Peyer's patch (tissue), 4 donors: Measurements from ENCODE around the gene TASOR2.

Experiments used
- POLR2A ChIP-seq, 2 donors: fragments of 450-650 bp; IDR thresholded peaks; one replicate each; pipeline ENCODE4 v1.5.1; 2017; ENCODE audit warnings: antibody characterized with exemption in 2 of 2, mild to moderate bottlenecking in 2 of 2, moderate library complexity in 2 of 2
- TF ChIP-seq, protein P1 (sequence below), 6 experiments: fragments of 450-650 bp in 4 of 6; fragments of 200-600 bp in 2 of 6; sonication (generic) in 1 of 6; IDR thresholded peaks; one replicate each; pipeline ENCODE4 v1.5.1; 2017 to 2019; ENCODE audit warnings: antibody characterized with exemption in 6 of 6, mild to moderate bottlenecking in 3 of 6, moderate library complexity in 1 of 6

DNA sequence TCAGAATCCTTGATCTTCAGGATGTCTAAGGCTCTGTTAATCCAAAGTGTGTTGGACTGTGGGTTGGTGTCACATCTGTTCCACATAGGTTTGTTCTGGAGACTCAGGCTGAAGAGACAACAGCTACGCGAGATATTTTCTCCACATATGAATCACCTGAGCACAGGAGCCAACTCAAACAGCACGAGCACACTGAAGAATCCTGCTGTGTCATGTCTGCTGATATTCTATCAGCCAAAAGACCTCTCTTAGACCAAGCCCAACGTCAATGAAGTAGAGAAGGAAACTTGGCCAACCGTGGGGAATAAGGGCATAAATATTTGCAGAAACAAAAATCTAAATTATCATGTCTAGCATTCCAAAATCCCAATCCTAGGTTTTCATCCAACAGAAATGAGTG is 2.7 kb upstream of the TASOR2 start:
- TF ChIP-seq POLR2A (IDR thresholded peaks at IDR 0.05) = no peak
- TF ChIP-seq, protein P1, sequence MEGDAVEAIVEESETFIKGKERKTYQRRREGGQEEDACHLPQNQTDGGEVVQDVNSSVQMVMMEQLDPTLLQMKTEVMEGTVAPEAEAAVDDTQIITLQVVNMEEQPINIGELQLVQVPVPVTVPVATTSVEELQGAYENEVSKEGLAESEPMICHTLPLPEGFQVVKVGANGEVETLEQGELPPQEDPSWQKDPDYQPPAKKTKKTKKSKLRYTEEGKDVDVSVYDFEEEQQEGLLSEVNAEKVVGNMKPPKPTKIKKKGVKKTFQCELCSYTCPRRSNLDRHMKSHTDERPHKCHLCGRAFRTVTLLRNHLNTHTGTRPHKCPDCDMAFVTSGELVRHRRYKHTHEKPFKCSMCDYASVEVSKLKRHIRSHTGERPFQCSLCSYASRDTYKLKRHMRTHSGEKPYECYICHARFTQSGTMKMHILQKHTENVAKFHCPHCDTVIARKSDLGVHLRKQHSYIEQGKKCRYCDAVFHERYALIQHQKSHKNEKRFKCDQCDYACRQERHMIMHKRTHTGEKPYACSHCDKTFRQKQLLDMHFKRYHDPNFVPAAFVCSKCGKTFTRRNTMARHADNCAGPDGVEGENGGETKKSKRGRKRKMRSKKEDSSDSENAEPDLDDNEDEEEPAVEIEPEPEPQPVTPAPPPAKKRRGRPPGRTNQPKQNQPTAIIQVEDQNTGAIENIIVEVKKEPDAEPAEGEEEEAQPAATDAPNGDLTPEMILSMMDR (IDR thresholded peaks at IDR 0.05) = no peak
